H1 (cell line): Measurements from ENCODE around the gene MACROD2. TPM values are rescaled to one million over a fixed set of nuclear protein-coding genes. Genes with fewer than 3 reads are reported as not detected.

Experiments
- MAFK ChIP-seq: IDR thresholded peaks from 2 replicates; pipeline ENCODE4 v1.6.1; 2012; ENCODE audit warnings: low read depth, mild to moderate bottlenecking, improper control_type of control experiment, low read length
- RNF2 ChIP-seq: fragments of 200-900, 300-1000 bp; sonication (generic); IDR thresholded peaks from 2 replicates; pipeline ENCODE4 v1.7.1; 2016; ENCODE audit warnings: borderline replicate concordance, low read depth, mild to moderate bottlenecking, antibody characterized with exemption, low read length; ENCODE audit not compliant: poor library complexity, severe bottlenecking; ENCODE audit errors: missing control alignments
- polyA plus RNA-seq, 7 experiments: library from polyadenylated mRNA; depleted of rRNA in 3 of 7; stranded (reverse) in 5 of 7; unstranded in 2 of 7; fragments of >200 nt in 5 of 7; fragments of 200-250 nt in 2 of 7; gene quantifications; 1 replicate in 5 of 7; 2 replicates in 1 of 7; 4 replicates in 1 of 7; pipeline versions ENCODE4 v1.2.1 to v1.2.3, GENCODE V29; 2011 to 2013; ENCODE audit warnings: missing spikeins in 2 of 7, mixed read lengths in 2 of 7
- total RNA-seq: library from RNA; stranded (reverse); fragmentation: NEBNext Ultra II Directional; extraction: Animal tissue kit (Norgen Biotek cat#: 25700); gene quantifications from 2 replicates; pipeline ENCODE4 v1.2.1, GENCODE V29; 2021

The MACROD2 gene
- total and polyA plus RNA-seq, 2 of the 8 experiments (the other 6 are each of a cell fraction or from before 2014, with no cell fraction given): 0.70 to 3.9 TPM

- TF ChIP-seq RNF2 (no peak), MAFK (no peak)
Measured at GRCh38 chr20:14732996-14733395, 737.7 kb downstream of the MACROD2 start (continued).
